Hematopoietic multipotent progenitor cell treated with erythropoietin and hydrocortisone succinate and interleukin-3 and kit ligand, for 15 days (in vitro differentiated cells): ENCODE data around the gene RAB11FIP3.
"Not testable (repeated sequence)": the region's sequence is repeated elsewhere in the genome, so short reads cannot be mapped to it uniquely, and the experiment has no call there.

Experiments used
- DNase-seq: peaks from one replicate; pipeline ENCODE4 v3.0.0-alpha.2; 2015; ENCODE audit warnings: low spot score

Gene RAB11FIP3

GRCh38 chr16:494676-495075, 69.2 kb downstream of the RAB11FIP3 start:
- not testable (repeated sequence) for DNase-seq

GRCh38 chr16:495127-495748, 69.8 kb downstream of the RAB11FIP3 start:
- DNase-seq = peak; percentile 38

- no peak for DNase-seq
Observed at GRCh38 chr16:496097-496886, 70.8 kb downstream of the RAB11FIP3 start.

- DNase-seq = no peak
Observed at GRCh38 chr16:497258-497657, 71.8 kb downstream of the RAB11FIP3 start.

DNA sequence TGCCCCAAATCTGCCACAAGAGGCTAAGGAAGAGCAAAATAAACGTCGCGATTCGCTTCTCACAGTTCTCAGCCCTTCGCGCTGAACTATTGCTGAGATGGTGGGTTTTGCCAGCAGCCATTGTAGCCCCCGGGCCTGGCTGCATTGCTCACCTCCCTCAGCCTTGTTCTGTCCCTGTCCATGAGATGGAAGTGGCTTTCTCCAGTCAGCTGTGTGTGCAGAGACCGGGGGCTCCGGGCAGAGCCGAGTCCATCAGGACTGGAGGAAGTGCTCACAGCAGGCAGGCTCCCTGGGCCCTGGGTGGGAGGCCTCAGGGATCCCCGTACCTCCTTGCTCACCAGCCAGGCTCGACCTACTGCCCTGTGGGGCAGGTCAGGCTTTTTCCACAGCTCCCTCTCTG, 74.5 kb downstream of the RAB11FIP3 start:
- DNase-seq = no peak

DNA sequence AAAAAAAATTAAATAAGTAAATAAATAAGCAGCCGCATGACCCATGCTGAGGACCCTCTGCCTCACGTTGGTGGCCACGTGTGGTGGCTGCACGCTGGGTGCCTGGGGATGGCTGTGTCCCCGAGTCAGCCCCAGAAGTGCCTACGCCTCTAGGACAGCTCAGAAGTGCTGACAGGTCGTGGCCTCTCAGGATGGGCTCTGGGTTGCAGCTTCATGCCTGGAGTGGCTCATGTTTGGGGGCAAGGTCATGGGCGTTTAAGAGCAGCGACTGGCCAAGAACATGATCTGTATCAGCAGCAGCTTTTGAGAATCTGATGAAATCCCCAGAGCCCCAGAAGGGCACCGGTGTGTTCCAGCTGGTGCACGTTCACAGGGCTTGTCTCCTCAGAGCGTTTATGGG, 75.3 kb downstream of the RAB11FIP3 start:
- no peak for DNase-seq

- no peak for DNase-seq
Observed at GRCh38 chr16:502179-502943, 76.9 kb downstream of the RAB11FIP3 start.

- DNase-seq = no peak
Observed at GRCh38 chr16:503150-504071, 78.0 kb downstream of the RAB11FIP3 start.

DNA sequence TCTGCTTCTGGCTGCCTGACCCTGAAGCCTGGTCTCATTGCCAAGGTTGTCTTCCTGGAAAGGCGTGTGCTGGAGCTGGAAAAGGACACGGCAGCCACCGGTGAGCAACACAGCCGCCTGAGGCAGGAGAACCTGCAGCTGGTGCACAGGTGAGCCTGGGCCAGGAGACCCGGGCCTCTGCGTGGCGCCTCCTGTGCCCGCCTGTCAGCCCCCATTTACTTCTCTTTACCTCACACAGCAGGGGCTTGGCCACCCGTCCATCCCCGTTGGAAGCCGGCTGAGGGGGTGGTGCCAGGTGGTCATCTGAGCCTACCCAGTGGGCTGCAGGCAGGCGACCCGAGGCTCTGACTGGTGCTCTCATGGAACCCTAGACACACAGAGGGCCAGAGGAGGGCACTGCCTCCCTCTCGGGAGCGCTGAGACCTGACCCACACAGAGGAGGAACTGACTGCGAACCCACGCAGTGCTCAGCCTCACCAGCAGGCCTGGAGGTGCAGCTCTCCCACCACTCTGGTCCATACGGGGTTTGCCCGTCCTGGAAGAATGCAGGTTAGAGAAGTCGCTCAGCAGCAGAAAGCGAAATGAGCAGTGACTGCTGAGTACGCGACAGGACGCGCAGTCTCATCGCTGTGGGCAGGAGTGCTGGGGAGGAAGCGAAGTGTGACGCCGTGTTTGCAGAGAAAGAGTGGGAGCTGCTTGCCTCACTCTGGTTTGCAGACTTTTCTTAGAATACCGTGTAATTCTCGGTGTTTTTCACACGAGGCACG, 80.2 kb downstream of the RAB11FIP3 start:
- DNase-seq = no peak

DNA sequence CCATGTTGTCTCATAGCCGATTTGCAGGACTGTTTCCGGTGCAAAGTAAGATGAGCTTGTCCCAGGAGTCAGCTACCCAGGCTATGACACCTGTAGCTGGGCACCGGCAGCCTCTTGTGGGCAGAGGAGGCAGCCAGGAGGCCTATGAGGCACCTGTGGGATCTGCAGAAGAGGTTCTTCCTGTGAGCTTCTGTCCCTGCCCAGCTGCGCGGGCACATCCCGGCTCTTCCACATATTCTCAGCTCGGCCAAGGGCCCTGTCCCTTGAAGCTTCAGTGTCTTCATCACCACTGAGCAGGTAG, 80.7 kb downstream of the RAB11FIP3 start:
- DNase-seq = no peak

- not testable (repeated sequence) for DNase-seq
Observed at GRCh38 chr16:507527-507926, 82.1 kb downstream of the RAB11FIP3 start.

DNA sequence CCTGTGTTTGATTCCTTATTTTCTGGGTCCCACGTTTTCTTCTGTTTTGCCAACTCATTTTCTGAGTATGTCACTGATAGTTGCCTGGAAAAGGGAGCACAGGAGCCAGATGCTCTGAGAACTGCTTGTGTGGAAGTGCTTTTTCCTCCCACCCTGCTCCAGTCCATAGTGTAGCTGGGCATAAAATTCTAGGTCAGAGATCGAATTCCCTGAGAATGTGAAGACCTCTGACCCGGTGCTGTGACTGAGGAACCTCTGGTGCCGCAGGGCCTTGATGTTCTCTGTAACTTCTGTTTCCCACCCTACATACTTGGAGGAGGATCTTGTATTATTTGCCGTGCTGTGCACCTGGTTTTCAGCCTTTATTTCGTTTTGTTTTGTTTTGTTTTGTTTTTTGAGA, 82.5 kb downstream of the RAB11FIP3 start:
- no peak for DNase-seq

- peak; percentile 33 for DNase-seq
Observed at GRCh38 chr16:508884-509736, 83.7 kb downstream of the RAB11FIP3 start.

DNA sequence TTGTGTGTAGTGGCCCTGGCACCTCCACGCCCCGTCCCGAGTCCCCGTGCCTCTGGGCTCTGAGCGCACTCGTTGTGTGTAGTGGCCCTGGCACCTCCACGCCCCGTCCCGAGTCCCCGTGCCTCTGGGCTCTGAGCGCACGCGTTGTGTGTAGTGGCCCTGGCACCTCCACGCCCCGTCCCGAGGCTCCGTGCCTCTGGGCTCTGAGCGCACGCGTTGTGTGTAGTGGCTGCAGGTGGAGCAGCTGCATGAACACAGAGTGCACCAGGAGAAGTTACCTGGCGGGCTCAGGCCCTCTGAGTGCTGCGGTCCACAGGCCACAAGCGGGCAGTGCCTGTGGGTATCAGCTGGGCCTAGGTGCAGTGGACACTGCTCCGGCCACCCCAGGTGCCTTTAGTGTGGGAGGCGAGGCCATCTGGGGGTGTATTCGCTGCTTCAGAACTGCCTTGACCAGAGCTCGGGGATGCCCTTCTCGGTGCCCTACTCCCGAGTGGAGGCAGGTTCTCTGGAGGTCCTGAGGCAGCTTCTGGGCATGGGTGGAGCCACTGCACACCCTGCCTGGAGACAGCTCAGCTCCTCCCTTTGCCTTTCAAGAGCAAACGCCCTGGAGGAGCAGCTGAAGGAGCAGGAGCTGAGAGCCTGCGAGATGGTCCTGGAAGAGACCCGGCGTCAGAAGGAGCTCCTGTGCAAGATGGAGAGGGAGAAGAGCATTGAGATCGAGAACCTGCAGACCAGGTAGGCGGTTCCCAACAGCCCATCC, 84.8 kb downstream of the RAB11FIP3 start:
- peak; percentile 17 for DNase-seq

DNA sequence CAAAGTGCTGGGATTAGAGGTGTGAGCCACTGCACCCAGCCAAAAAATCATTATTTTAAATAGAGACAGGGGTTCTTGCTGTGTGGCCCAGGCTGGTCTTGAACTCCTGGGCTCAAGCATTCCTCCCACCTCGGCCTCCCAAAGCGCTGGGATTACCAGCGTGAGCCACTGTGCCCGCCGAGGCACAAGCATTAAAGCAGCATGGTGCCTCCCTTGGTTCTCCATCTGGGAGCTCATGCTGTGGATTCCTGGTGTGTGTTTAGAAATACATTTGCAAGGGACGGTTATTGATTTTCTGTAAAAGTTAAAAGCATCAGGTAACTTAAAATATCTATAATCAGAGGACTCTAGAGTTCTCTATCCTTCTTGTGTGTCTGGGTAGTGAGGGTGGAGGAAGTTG, 87.4 kb downstream of the RAB11FIP3 start:
- DNase-seq = no peak

DNA sequence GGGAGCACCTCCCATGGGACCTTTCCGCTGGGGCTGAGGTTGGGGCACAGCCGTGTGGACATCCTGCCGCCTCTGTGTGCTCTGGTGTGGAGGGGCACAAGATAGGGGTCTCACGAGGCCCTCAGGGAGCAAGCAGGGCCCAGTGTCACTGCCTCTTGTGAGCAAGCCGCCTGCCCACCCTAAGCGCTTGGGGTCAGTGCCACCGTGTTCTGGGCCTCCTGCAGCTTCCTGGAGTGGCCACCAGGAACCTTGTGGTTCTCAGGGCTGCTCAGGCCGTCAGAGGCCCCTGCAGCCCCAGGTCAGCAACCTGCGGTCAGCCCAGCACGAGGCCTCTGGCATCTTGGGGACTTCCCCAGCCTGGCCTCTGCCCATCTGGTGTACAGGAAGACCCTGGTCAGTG, 88.5 kb downstream of the RAB11FIP3 start:
- DNase-seq = no peak

DNA sequence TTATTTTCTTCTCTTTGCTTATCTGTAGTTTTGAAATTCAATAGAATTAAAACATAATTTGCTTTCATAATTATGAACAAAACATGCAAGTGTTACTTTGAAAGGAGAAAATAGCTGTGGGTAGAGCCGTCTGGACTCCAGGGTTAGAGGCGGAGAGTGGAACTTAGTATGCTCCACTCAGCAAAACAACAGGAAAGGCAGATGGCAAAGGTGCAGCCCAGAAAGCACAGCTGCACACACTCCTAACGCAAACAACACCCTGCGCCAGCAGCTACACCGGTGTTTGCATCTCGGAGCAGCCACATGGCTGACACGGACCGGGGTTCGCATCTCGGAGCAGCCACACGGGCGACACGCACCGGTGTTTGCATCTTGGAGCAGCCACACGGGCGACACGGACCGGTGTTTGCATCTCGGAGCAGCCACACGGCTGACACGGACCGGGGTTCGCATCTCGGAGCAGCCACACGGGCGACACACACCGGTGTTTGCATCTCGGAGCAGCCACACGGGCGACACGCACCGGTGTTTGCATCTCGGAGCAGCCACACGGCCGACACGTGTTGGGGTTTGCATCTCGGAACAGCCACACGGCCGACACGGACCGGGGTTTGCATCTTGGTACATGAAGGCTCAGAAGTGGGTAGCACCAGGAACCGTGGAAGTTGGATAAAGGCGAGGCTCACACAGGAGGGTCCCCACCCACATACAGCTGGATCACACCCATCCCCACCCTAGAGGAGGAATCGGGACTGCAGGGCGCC, 89.9 kb downstream of the RAB11FIP3 start:
- peak; percentile 37 for DNase-seq

- DNase-seq = no peak
Observed at GRCh38 chr16:515939-516226, 90.4 kb downstream of the RAB11FIP3 start.

DNA sequence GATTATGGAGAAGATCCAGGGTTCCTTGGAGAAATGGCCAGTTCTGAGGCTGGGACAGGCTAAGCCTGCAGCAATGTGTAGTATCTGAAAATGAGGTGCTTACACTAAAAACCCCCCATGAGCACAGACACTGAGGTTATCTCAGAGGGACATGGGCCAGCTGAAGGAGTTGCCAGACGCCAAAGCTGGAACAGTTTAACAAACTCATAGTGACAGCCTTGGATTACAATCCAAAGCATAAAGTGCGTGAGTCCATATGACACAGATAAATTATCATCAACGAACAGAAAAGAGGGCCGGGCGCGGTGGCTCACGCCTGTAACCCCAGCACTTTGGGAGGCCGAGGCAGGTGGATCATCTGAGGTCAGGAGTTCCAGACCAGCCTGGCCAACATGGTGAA, 90.9 kb downstream of the RAB11FIP3 start:
- peak; percentile 73 for DNase-seq
